HG03520 (cell line): ENCODE measurements around the gene GP1BB.

Experiments used
- ATAC-seq: cut with Tn5 transposase; IDR thresholded peaks from one replicate; pipeline ENCODE4 v1.9.1; 2021; ENCODE audit warnings: mild to moderate bottlenecking, moderate library complexity; ENCODE audit not compliant: unreplicated experiment

The GP1BB gene

DNA sequence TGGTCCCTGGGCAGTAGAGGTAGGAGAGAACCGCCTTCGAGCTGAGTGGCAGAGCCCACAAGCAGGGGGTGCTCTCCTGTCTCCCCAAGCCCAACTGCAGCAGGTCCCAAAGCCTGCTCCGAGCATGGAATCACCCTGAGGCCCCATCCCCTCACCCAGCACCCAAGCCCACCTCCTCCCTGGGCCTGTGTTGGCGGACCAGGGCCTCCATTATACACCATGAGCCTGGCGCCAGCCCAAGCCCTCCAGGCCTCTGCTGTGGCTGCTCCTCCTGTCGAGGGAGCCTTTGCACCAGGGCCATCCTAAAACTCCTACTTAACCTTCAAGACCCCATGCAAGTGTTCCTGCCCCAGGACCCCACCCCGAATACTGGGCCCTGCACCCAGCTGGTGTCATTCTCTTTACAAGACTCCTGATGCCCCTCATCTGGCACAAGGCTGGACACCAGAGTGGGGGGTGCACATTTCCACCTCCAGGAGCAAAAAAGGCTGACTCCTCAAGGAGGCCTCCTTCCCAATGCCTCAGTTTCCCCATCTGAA lies 16.6 kb downstream of the GP1BB start:
- no peak for ATAC-seq

DNA sequence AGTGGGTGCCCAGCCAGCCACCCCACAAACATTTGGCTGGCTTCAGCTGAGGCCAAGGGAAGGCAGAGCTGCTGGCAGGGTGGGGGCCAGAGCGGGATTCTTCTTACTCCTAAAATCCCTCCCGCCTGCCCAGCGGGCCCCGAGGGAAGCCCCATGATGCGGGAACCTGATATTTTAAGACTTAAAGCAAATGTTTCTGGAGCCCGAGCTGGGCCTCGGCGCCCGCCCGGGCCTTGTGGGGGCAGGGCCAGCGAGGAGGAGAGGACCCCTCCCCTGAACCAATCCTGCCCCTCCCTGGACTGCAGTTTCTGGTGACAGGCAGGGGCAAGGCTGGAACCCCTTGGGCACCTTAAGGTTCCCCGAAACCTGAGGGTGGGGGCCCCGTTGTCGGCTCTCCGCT lies 17.2 kb downstream of the GP1BB start:
- ATAC-seq: no peak

DNA sequence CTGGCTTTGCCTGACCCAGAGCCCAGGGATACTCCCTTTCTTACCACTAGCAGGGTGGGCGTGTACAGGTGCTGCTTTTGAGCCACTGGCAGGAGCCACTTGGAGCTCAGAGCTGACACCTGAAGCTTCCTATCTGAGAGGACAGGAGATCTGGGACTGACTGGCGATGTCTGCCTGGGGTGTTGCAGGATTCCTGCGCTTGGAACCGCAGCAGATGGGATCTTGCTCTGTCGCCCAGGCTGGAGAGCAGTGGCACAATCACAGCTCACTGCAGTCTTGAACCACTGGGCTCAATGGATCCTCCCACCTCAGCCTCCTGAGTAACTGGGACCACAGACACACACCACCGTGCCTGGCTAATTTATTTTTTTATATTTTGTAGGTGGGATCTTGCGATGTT lies 17.7 kb downstream of the GP1BB start:
- no peak for ATAC-seq

DNA sequence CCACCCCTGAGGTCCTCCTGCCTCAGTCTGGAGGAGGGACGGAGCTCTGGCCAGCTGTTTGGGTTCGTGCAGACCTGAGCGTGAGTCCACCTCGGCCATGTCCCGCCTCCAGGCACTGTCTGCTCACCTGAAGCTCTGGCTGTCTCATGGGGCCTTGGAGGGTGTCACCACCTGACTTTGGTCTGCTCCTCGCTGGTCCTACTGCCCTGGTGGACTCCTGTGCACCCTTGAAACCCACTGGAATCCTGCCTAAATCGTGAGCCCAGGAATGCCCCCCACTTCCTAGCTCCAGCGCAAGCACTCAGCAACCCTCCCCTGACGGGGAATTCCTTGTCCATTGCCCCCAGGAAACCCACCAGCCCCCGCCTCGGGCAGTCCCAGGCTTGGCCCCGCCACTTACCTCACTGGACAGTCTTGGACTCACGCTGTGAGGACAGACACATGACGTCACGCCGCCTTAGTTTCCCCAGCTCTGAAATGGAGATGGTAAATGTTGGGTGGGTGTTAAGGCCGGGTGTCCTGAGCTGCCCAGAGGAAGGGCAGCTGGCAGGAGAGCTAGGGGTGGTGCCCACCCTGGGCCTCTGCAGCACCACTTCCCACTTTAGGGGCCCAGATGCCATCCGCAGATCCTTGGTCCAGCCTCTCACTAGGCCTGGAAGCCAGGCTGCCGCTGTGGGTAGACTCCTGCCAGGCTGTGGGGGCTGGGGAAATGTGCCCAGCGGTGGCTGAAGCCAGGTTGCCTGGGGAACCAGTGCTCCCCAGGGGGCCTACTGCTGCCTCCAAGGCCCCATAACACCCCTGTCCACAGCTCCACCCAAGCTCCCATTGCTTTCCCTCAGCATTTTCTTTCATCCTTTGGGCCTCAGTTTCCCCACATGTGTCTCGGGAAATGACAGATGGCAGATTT lies 19.1 kb downstream of the GP1BB start:
- ATAC-seq: no peak

DNA sequence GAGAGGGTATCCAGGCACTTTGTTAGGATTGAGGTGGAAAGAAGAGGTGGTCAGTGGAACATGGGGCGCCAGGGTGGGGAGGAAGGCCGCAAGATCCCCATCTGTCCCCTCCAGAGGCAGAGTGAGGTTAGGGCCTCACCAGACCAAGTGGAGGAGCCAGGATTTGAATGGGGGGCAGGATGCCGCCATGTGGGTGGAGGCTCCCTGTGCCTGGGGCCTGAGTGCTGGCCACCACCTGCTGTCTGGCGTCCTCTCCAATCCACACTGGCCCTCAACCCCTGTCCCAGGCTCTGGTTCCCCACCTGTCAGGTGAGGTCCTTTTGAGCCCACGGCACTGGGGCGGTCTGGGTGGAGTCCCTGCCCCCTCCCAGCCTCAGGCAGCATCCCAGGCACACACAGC lies 19.7 kb downstream of the GP1BB start:
- ATAC-seq: no peak

DNA sequence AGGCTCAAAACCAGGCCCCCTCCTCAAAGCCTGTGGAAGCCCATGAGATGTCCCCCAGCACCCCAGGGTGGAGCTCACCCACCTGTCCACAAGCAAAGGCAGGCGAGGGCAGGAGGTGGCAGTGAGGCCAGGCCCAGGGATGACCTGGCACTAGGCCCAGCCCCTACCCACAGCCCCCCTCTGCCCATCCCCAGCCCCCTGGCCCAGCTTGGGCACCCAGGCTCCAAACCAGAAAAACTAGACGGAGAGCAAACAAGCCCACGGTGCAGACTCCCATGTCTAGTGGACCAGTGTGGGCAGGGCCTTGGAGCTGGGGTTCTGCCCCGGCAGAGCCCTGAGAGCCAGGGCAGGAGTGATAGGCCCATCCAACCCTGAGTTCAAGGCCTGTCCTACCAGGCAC lies 20.3 kb downstream of the GP1BB start:
- no peak for ATAC-seq

DNA sequence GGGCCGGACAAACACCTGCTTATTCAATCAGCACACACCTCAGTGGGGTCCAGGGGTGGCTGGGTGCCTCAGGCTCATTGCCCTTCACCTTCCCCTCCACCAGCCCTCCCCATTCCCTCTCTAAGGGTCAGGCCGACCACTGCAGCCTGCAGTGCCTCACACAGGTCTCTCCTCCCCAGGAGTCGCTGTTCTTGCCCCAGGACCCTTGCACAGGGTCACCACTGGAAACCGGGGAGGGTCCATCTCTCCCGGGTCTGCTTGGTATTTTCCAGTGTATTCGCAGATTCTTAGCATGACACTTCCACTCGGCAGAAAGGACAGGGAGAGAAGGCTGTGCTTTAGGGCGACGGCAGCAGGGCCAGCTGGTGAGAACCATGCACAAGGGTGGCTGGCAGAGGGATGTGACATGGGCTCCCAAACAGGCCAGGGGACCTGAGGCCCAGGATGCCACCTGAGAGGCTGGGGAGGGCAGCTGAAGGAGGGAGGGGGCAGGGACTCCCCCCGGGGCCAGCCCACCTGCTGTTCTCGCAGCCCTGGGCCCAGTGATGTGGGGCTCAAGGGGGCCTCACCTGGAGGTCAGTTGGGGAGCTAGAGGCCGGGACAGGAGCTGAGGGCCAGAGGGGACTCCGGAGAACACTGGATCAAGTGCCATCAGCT lies 21.1 kb downstream of the GP1BB start:
- no peak for ATAC-seq

DNA sequence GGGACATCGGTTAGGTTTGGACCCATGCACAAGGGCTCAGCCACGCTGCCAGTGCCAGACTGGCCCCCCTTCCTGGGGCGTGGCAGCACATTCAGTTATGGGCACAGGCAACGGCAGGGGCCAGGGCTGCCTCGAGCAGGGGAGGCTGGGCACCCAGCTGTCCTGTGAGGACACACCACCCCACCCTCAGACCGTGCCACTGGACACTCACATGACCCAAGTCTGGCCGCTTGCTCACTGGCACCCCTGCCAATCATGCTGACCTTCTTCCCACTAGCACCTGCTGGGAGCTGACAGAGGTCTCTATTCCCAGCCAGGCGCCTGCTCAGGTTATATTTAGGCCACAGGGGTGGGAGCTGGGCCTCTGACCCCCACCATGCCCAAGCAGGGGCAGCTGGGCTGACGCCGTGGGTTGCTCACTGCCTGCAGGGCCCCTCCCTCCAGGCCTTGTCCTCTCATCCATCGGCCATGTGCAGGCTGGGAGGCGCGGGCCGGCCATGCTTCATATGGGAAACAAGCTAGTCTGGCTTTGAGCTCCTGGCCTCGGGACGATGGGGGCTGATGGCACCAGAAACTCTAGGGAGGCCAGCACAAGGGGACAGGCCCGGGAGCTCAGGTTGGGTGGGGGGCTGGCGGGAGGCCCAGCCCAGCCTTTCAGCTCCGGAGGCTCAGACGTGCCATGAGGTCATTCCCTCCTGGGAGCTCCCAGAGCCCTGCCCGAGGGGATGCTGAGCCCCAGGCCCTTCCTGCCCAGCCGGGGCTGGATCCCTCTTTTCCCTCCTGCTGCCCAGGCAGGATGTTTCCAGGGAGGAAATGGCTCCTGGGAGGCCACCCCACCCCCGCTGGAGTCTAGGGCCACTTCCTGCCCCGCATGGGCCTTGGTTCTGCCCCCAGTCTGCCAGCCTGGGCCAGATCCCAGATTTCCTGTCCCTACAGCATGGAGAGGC lies 22.1 kb downstream of the GP1BB start:
- ATAC-seq: no peak

DNA sequence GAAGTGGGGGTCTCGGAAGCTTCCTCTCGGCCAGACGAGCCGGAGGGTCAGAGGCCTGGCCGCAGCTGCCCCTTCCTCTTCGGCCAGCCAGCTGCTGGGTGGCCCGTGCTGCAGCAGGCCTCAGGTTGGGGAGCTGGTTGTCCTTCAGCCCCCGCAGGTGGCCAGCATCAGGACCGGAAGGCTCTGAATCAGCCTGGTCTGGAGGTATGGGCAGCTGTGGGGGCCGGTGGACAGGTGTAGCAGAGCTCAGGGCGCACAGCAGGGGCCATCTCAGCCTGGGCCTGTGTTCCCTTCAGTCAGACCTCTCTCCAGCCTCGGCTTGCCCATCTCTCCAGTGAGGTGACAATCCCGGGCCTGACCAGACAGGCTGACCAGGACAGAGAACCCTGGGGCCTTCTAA lies 23.4 kb downstream of the GP1BB start:
- no peak for ATAC-seq

DNA sequence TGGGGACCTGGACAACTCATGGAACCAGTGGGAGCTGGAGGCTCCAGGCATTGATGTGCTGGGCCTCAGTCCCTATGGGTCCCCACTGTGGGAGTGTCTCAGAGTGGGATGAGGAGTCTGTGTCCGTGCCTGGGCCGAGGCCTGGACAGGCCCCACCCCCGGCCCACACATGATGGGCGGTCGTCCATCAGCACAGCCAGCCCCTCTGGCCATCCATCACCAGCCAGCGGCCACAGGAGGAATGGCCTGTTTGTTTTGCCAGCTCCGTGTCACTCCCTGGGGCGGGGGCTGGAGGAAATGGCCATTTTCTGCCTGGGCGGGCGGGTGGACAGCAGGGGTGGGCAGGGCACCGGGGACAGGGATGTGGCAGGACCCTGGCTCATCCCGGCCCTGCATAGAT lies 24.2 kb downstream of the GP1BB start:
- ATAC-seq: no peak

DNA sequence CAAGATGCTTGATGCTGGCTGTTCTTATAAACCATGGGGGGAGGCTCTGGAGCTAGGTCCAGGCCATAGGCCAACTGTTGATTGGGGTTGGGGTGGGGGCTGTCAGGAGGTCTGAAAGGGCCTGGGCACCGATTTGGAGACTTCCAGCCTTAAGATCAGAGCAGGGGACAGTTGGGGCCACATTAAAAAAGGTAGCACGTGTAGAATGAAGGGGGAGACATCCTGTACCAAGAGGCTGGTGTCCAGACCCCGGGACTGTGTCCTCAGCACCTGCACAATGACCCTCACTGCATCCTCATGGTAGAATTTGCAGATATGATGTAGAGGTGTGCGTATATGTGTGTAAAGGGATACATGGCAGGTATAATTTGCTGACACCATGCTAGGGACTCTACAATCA lies 24.8 kb downstream of the GP1BB start:
- no peak for ATAC-seq

DNA sequence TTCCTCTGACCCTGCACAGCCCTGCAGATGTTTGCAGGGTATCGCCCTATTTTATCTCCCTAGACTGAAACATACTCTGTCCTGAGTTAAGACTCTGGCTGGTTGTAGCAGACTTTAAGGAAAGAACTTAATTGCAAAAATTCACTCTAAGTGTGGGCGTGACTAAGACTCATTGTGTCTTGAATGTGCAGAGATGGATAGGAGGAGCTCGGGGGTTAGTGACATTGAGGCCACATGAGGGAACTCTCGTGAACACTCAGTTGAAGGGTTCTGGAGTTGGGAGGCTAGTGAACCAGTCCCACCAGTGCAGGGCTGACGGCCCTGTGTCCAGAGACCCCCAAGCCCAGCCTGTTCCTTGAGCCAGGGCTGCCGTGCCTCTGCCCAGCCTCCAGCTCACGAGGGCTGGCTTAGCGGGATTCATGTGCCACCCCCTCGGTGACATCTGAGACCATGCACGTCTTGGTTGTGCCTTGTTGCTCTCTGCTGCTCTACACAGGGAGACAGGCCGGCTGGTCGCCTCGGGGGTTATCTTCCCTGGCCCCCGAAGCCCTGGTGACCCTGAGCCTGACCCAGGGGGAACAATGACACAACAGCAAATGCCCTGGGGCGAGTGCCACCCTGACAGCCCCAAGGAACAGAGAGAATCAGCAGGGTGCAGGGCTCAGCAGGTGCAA lies 25.8 kb downstream of the GP1BB start:
- ATAC-seq: no peak

DNA sequence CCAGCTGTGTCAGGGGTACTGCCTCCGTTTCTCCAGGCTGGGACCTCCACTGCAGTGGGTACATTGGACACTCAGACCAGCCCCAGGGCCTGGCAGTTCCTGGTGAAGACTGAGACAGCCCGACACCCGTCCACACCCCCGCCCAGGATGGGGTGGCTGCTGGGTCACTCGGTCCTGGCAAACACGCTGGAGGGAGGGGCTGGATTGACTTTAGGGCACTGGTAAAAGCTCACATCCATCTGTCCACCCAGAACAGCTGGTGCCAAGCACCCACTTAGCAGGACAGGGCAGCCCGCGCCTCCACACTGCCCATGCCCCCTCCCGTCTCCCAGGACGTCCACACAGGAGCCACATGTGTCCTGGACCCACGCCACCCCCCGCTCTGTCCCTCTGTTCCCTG lies 26.5 kb downstream of the GP1BB start:
- no peak for ATAC-seq

DNA sequence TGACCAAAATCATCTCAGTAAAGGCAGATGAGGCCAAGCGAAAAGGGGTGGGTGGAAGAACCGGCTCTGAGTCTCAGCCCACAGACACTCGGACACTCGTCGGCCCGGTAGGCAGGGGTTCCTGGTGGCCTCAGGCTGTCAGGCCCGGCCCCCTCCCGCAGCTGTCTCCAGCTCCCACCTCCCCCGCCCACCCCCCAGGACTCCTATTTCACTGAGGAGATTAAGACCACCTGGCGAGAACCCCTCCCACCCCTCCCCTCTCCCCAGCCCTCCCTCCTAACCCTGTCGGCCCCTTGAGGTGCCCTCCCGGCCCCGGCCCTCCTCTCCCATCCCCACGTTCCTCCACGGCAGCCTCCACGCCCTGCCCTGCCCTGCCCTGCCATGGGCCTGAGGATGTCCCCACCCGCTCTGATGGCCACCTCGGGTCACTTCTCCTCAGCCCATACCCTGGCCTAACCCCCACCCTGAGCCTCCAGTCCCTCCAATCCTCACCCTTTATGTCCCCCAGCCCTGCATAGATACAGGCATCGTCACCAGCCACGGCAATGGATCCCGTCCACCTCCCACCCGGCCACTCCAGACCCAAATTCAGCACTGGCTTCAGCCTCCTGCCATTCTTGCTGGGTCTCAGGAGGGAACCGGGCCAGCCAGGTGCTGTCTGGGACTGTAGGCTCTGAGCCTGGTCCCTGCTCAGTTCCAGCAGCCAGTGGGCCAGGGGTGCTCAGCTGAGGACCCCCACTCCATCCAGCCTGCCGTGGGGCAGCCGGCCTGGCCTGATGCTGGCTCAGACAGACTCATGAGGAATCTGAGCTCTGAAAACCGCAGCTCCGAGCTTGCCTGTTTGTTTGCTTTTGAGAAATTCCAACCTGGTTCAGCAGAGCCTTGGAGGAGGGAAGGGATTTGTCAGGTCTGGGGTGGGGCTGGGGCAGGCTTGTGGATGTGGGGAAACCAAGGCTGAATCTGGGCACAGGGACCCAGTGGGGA lies 27.5 kb downstream of the GP1BB start:
- ATAC-seq: no peak

DNA sequence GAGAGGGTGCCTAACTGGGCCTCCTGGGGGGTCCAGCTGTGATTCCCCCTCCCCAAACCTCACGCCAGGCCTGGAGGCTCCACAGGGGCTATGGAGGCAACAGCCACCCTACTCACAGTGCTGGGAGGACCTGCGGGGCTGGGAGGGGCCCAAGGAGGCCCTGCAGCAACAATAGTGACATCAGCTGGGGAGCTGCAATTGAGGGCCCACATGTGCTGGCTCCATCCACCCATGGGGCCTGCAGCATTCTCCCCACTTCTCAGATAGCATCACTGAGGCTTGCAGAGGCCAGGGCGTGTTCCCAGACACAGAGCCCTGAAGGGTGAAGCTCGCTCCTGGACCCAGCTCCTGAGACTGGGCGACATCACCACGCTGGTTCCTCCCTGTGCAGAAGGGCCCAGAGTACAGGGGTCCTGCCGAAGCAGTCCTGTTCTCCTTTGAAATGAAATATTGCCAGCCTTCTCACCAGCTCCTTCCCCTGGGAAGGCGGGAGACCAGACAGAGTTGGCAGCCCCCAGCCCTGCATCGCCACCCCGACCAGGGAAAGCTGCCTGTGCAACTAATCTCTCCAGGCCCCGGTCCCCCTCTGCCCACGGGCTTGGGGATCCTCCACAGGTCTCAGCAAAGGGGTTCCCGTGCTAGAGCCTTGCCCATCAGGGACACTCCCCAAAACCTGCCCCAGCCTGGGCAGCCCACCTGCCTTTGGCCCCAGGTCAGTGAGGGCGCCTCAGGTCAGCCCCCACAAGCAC lies 28.3 kb downstream of the GP1BB start:
- ATAC-seq: no peak

DNA sequence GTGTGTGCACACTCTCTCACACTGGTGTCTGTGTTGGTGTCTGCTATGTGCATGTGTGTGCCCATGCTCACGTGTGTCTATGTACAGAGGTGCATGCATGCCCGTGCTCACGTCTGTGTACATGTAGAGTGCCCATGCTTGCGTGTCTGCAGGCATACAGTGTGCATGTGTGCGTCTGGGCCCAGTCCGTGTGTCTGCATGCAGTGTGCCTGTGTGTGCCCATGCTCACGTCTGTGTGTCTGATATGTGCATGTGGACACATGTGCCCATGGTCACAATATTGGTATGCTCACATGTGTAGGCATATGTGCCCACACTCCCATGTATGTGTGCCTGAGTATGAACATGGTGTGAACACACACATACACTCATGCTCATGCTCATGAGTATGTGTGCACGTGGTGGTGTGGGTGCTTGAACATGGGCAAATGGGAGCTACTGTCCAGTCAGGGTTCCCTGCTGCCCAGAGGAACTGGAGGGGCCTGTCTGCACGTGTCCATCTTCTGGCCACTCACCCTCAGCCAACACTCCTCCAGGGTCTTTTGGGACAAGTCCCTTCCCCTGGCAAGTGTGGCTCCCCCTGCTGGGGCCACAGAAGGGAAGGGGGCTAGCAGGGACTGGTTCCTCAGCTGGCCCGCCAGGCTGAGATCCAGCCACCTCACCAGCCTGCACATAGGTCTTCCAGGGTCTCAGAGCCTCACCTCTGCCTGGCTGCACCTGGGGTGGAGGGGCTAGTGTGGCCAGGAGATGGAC lies 29.9 kb downstream of the GP1BB start:
- ATAC-seq: no peak

DNA sequence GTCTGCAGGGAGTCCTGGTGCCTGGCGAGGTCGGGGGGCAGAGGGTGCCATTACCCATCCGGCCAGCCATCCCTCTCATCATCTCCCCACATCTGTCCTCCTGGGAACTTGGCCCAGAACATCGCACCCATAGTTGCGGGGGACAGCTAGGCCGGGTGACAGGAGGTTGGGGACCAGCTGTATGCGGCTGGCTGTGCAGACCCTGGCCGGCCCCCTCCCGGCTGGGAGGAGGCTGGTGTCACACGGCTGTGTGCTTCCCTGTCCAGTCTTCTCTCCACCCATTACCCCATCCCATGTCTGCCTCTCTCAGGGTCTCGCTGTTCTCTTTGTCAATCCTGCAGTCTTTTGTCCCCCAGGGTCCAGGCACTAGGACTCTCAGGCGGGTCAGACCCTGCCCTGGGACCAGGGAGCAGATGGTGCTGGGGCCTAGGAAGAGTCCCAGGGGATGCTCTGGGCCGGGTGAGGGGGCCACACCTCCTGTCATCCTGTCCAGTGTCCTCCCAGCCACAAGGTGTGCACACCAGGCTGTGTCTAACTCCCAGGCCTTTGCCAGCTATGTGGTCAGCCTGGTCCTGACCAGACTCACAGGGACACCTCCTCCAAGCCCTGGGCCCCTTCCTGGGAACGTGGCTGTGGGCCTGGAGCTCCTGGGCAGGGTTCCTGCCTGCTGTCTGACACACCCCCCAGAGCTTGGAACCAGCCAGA lies 30.8 kb downstream of the GP1BB start:
- ATAC-seq: no peak
